TTC549 (cell line): Measurements from ENCODE around the gene BBS4.
"Not testable (repeated sequence)": the region's sequence is repeated elsewhere in the genome, so short reads cannot be mapped to it uniquely, and the experiment has no call there.

Experiments
- FAIRE-seq: peaks from 2 replicates; lab custom pipeline; 2012; peaks lifted over from hg19 to GRCh38; lab: Jason Lieb, UNC

The BBS4 gene, protein sequence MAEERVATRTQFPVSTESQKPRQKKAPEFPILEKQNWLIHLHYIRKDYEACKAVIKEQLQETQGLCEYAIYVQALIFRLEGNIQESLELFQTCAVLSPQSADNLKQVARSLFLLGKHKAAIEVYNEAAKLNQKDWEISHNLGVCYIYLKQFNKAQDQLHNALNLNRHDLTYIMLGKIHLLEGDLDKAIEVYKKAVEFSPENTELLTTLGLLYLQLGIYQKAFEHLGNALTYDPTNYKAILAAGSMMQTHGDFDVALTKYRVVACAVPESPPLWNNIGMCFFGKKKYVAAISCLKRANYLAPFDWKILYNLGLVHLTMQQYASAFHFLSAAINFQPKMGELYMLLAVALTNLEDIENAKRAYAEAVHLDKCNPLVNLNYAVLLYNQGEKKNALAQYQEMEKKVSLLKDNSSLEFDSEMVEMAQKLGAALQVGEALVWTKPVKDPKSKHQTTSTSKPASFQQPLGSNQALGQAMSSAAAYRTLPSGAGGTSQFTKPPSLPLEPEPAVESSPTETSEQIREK

GRCh38 chr15:72685925-72686794 lies at the start of gene BBS4, which contains the start of gene HIGD2B:
TSS of gene BBS4 (plus strand) at chr15:72686207. CDS start at chr15:72686228, 21 bp downstream.
TSS of gene HIGD2B (minus strand) at chr15:72686182. CDS start at chr15:72676374, 9,808 bp downstream.
- FAIRE-seq: no peak

DNA sequence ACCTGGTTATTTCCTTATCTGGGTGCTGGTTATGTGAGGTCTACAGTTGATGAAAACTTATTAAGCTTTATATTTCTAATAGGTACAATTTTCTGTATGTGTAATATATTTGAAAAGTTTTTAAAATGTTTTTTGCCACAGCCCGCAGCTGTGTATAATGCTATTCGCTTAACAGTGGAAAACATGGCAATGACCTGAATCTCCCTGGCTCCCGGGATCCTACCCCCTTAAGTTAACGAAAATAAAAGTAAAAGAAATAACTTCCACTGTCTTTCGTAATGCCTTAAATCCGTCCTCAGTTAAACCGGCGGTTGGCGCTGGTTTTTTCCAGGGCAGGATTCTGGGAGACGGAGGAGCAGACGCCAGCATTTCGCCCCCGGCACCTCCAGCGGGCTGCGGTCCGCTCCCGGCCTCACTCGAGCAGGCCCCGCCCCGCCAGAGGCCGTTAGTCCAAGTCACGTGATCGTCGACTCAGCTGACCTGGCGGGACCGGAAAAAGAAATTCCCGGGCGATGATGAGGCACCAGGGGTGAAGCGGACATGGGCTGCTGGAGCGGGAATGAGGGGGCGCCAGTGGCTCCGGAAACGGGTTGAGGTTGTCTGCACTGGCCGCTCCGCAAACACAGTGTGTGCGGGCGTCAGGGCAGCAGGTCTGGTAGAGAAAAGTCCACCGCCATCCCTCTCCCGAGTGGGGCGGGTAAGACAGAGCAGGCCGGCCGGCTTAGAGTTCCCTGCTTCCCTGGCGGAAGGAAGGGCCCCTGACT lies 49.3 kb upstream of the BBS4 start:
- not testable (repeated sequence) for FAIRE-seq

GRCh38 chr15:72639759-72640483 lies 46.1 kb upstream of the BBS4 start:
- FAIRE-seq: not testable (repeated sequence)

DNA sequence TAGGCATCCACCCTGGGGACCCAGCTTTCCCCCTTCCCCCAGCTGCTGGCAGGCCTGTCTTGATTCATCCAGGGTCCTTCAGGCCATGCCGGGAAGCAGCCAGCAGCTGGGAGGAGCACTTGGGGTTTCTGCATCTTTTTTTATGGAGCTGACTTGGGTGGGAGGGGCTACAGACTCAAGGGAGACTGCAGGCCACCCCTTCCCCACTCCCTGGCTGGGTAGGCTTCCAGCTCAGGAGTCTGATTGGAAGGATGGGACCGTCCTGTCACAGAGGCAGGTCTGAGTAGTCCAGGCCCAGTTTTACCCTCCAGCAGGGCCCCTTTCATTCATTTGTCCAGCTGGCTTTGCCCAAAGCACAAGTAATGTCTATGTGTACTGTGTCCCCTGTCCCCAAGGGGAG lies 43.7 kb upstream of the BBS4 start:
- not testable (repeated sequence) for FAIRE-seq

DNA sequence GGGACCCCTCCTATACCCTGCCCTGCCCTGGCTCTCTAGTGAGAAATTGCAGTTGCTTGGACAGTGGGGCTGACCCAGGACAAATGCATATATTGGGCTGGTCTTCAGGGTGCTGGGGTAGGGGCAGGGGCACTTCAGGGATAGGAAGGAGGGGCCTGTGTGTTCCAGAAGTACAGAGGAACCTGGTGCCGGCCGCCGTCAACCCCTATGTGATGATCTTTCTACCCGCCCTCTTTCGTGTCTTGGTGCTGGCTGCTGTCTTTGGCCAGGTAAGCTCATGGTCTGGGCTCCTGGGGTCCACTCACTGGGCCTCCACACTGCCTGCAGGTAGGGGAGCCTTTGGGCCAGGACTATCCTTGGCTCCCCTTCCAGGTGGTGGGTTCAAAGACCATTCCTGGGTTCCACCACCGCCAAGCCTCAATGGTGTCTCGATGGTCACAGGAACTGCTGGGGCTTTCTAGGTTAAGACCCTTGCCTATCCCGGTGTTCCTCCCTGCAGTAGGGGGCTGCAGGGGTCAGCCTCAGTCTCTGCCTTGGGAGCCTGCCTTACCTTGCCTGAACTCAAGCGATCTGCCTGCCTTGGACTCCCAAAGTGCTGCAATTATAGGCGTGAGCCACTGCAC lies 37.3 kb upstream of the BBS4 start:
- FAIRE-seq: not testable (repeated sequence)

DNA sequence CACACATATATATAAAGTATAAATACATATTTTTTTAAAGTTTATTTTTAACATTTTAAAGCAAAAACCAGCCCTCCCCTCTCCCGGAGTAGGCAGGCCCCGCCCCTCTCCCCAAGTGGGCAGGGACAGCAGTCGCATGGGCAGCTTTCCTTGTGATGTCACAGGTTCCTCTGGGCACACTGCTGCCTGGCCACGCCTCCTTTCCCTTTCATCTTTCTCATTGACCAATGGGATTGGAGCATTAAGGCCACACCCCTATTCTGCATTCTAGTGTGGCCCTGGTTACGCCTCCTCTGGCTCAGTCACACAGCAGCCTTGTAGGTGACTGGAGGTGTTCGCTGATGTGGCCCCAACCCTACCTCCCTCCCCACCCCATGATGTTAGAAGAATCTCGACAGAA lies 31.6 kb upstream of the BBS4 start, which contains the start of gene GOLGA6B:
GOLGA6B (plus strand) TSS at position 301 of the 400 bp plus-strand sequence; CDS start at position 342, 41 bp downstream.
- not testable (repeated sequence) for FAIRE-seq

- FAIRE-seq: not testable (repeated sequence)
Observed at GRCh38 chr15:72656014-72656413, 30.0 kb upstream of the BBS4 start.

DNA sequence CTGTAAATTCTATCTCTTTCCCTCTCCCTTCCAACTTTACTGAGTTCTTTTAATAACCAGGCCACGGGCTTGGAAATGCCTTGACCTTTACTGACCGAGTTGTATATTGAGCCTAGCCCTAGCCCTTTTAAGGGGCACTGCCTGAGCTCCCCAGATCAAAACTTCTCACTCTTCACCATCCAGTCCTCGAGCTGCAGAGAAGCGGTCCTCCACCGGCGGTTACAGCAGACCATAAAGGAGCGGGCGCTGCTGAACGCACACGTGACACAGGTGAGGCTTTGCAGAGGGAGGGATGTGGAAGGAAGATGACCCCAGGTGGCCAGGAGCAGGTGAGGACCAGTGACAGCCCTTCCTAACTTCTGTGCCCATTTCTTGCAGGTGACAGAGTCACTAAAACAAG lies 24.9 kb upstream of the BBS4 start:
- not testable (repeated sequence) for FAIRE-seq

- not testable (repeated sequence) for FAIRE-seq
Observed at GRCh38 chr15:72663931-72664330, 22.1 kb upstream of the BBS4 start.

DNA sequence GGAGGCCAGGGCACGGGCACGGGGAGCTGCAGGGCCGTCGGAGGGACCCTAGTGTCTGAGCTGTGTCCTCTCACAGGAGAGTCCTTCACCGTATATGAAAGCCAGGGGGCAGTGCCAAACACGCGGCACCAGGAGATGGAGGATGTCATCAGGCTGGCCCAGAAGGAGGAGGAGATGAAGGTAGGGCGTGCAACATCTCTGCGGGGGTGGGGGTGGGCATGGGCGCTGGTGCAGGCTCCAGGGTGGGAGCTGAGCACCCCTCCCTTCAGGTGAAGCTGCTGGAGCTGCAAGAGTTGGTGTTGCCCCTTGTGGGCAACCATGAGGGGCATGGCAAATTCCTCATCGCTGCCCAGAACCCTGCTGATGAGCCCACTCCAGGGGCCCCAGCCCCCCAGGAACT lies 20.3 kb upstream of the BBS4 start:
- FAIRE-seq: not testable (repeated sequence)

DNA sequence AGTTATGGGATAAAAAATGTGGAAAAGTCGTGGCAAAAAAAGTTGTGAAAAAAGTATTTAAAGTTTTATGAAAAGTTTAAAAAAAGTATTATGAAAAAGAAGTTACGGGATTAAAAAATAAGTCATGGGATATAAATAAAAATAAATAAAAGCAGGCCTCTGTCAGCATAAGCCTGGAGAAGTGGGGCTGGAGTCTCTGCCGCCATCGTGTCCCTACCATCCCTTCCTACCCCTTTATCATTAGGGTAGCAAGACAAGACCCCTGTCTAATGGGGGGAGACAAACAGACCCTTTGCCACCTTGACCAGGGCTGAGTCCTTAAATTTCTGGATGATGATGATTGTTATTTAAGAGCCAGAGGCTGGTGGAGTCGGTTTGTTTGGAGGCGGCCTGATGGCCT lies 16.2 kb upstream of the BBS4 start:
- FAIRE-seq: peak; percentile 80

GRCh38 chr15:72670656-72671352 lies 15.2 kb upstream of the BBS4 start:
- FAIRE-seq: peak; percentile 63

GRCh38 chr15:72671525-72671924 lies 14.5 kb upstream of the BBS4 start:
- FAIRE-seq: no peak

DNA sequence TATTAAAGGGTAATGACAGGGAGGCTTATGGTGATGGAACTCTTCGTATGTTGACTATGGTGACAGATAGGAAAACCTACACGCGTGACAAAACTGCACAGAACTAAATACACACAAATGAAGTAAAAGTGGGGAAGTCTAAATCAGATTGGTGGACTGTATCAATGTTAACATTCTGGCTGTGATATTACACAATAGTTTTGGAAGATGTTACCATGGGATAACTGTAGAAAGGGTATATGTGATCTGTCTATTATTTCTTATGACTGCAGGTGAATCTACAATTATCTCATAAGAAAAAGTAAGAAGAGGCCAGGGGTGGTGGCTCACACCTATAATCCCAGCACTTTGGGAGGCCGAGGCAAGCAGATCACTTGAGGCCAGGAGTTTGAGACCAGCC lies 9.2 kb upstream of the BBS4 start:
- FAIRE-seq: no peak

- FAIRE-seq: no peak
Observed at GRCh38 chr15:72680931-72681330, 5.1 kb upstream of the BBS4 start.

DNA sequence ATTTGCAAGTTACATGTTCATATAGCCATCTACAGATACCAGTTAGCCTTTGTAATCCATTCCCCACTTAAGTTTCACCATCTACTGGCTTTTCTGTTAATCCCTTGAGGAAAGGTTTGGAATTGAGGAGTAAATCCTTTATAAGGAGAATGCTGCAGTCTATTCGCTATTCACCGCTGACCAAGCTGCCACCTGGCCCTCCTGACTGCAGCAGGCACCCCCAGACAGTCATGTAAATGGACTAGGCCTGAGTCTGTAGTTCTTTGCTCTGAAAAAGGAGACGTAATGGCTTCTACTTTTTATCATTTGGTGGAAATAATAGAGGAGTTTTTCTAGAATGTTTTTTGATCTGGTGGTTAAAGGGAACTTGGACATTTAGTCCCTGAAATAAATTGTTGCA lies 3.2 kb upstream of the BBS4 start:
- no peak for FAIRE-seq

DNA sequence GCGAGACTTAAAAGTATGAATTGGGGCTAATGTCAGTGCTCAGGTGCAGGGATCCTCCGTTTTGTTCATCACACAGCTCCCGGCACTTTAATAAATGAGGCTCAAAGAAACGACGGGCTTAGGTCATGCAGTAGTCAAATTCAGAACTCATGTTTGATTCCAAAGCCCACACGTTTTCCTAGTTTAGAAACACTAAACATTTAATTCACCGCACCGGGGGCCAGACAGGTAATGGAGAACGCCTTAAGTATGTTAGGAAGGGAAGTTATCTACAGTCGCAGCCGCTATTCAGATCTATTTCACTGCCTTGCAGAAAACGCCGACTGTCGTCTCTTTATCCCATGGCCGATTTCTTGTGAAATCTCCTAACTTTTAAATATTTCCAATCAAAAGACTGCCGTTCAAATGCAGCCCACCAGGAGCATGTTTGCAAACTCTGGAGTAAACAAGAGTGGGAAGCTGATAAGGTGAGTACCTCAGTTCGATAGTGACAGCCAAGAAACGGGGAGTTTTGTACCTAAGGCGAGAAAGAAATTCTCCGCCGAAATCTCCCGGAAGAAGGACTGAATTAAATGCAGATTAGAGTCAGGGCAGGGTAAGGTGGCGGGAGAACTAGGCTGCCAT lies 594 bp upstream of the BBS4 start:
- no peak for FAIRE-seq

DNA sequence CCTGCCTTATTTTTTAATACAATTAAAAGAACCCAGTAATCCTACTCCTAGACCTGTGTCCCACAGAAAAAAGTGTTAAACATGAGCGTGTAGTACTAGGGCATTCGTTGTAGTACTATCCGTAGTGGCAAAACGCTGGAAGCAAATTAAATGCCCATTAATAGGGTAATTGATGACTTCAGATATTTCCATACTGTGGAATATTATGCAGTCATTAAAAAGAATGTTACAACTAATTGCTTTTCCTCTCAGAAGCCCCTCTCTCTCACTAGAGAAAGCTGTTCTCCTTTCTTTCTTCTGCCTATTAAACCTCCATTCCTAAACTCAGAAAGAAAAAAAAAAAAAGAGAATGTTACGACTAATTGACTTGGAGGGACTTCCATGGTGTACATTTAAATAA lies 2.7 kb downstream of the BBS4 start:
- no peak for FAIRE-seq

DNA sequence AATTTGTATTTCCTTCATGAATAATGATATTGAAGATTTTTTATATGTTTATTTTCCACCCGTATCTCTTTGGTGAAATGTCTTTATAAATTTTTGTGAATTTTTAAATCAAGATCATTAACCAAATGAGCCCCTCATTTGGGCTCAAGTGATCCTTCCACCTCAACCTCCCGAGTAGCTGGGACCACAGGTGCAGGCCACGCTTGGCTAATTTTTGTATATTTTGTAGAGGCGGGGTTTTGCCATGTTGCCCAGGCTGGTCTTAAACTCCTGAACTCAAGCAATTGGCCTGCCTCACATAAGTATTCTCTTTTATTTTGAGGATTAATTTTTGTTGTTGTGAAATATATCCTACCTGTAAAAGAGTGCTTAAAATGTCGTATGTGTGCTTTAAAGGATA lies 4.9 kb downstream of the BBS4 start:
- FAIRE-seq: no peak

- no peak for FAIRE-seq
Observed at GRCh38 chr15:72698938-72699337, 12.9 kb downstream of the BBS4 start.
